ENCODE results near the gene PFKL. TPM values are rescaled to one million over a fixed set of nuclear protein-coding genes. Genes with fewer than 3 reads are reported as not detected.

The PFKL gene
- total and polyA plus RNA-seq, 2 of the 8 experiments (the other 6 are each of a cell fraction or from before 2014, with no cell fraction given): 80.2 to 82.3 TPM

GRCh38 chr21:44356636-44357035 is 56.8 kb downstream of the PFKL start:
- no peak overlapping the region for H2AK5ac ChIP-seq (ENCODE audit: low read depth, low read length)
- no peak overlapping the region for H4K8ac ChIP-seq (ENCODE audit: extremely low read depth, insufficient read depth, low read length)
- H3K23ac ChIP-seq (ENCODE audit: insufficient read length): no peak overlapping the region
- FAIRE-seq (no peak), DNase-seq (ENCODE audit: low read depth in 1 of 2, low spot score in 2 of 2) (no peak)
- no peak overlapping the region for H2BK5ac ChIP-seq (ENCODE audit: low read depth, low read length)
- no peak overlapping the region for H2BK12ac ChIP-seq (ENCODE audit: low read depth, low read length)
- no peak overlapping the region for H3K18ac ChIP-seq (ENCODE audit: extremely low read depth, low read length)
- no peaks in the 10 kb centered on the region for H3K79me1 ChIP-seq (ENCODE audit: low read depth, low read length)
- H3K9me3 ChIP-seq (ENCODE audit: insufficient read depth in 2 of 2, low read depth in 1 of 2, low read length in 1 of 2): no peaks in the 10 kb centered on the region
- ChIA-PET POLR2A (ENCODE audit: partially characterized antibody) (no interaction called here), CTCF (ENCODE audit: partially characterized antibody) (no interaction called here)
- no peaks in the 10 kb centered on the region for H4K20me1 ChIP-seq (replicated peaks in 1 of 2; ENCODE audit: control insufficient read depth in 1 of 2, insufficient read depth in 2 of 2, low read length in 2 of 2)
- no peaks in the 10 kb centered on the region for H3K36me3 ChIP-seq (ENCODE audit: control insufficient read depth in 2 of 4, insufficient read depth in 4 of 4, low read length in 3 of 4)
- H4K5ac ChIP-seq (ENCODE audit: insufficient read length, low read depth, low read length): no peak overlapping the region
- no peak overlapping the region for H2AFZ ChIP-seq (ENCODE audit: low read length)
- no peak overlapping the region for H3K4me3 ChIP-seq (ENCODE audit: extremely low read depth in 1 of 4, insufficient read depth in 2 of 4, low read depth in 3 of 4, low read length in 4 of 4)
- H3K23me2 ChIP-seq (ENCODE audit: low read depth, low read length): no peaks in the 10 kb centered on the region
- H2BK20ac ChIP-seq (ENCODE audit: low read length): no peak overlapping the region
- no peak overlapping the region for H2BK15ac ChIP-seq (ENCODE audit: low read length)
- no peak overlapping the region for H4K91ac ChIP-seq (replicated peaks; ENCODE audit: insufficient read length, low read length)
- H3K27ac ChIP-seq (ENCODE audit: low read depth, low read length): no peak overlapping the region
- no peaks in the 10 kb centered on the region for H3K4me1 ChIP-seq (replicated peaks in 1 of 4; ENCODE audit: control insufficient read depth in 3 of 4, insufficient read depth in 4 of 4, low read length in 3 of 4)
- H3K27me3 ChIP-seq (replicated peaks in 1 of 4; ENCODE audit: control insufficient read depth in 3 of 4, extremely low read depth in 1 of 4, insufficient read depth in 3 of 4, low read length in 3 of 4): peaks cover 0 to 10% (median 2%) of the 10 kb centered on the region in 4 experiments; a peak in 4 of 7 replicates
- H3K4ac ChIP-seq (replicated peaks; ENCODE audit: insufficient read length, low read depth, low read length): no peak overlapping the region
- WGBS, 2 experiments (ENCODE audit: extremely low coverage in 1 of 2, insufficient coverage in 1 of 2, insufficient read length in 1 of 2, insufficient replicate concordance in 2 of 2, low coverage in 1 of 2, low lambda C conversion rate in 2 of 2, missing lambda C conversion rate in 1 of 2): 94% methylated on average over 6 of the region's 6 CpGs; no CpG with 5 or more reads in 1 of the 2 experiments
- no peak overlapping the region for H3K9ac ChIP-seq (replicated peaks in 1 of 4; ENCODE audit: extremely low read depth in 1 of 4, low read depth in 3 of 4, low read length in 3 of 4)
- H3K14ac ChIP-seq (ENCODE audit: insufficient read length): no peak overlapping the region
- H3K56ac ChIP-seq (replicated peaks; ENCODE audit: insufficient read length, low read depth, low read length): no peak overlapping the region
- no peak overlapping the region for H2BK120ac ChIP-seq (replicated peaks; ENCODE audit: low read depth, low read length)
- no peak overlapping the region for H3K4me2 ChIP-seq (ENCODE audit: insufficient read depth in 1 of 2, low read depth in 2 of 2, low read length in 2 of 2)
- no peaks in the 10 kb centered on the region for H3K79me2 ChIP-seq (ENCODE audit: control insufficient read depth in 1 of 2, insufficient read depth in 2 of 2, low read length in 2 of 2)
- TF ChIP-seq JUN (IDR thresholded peaks at IDR 0.05; ENCODE audit: low read depth, low read length): no peak
- no peak for TF ChIP-seq KDM5A (IDR thresholded peaks at IDR 0.05; ENCODE audit: low read length)
- TF ChIP-seq HDAC6 (IDR thresholded peaks at IDR 0.05; ENCODE audit: low read depth, low read length): no peak
- no peak for TF ChIP-seq TCF12 (IDR thresholded peaks at IDR 0.05; ENCODE audit: low read depth, low read length)
- TF ChIP-seq TAF1 (IDR thresholded peaks at IDR 0.05; ENCODE audit: low read depth, low read length): no peak
- TF ChIP-seq SP2 (IDR thresholded peaks at IDR 0.05; ENCODE audit: low read length): no peak
- TF ChIP-seq SIN3A (conservative IDR thresholded peaks at IDR 0.05 in 1 of 2, IDR thresholded peaks at IDR 0.05 in 1 of 2; ENCODE audit: low read depth in 1 of 2, low read length in 2 of 2): no peak
- TF ChIP-seq CBX5 (IDR thresholded peaks at IDR 0.05; ENCODE audit: low read depth, low read length): no peak
- TF ChIP-seq, protein P1, sequence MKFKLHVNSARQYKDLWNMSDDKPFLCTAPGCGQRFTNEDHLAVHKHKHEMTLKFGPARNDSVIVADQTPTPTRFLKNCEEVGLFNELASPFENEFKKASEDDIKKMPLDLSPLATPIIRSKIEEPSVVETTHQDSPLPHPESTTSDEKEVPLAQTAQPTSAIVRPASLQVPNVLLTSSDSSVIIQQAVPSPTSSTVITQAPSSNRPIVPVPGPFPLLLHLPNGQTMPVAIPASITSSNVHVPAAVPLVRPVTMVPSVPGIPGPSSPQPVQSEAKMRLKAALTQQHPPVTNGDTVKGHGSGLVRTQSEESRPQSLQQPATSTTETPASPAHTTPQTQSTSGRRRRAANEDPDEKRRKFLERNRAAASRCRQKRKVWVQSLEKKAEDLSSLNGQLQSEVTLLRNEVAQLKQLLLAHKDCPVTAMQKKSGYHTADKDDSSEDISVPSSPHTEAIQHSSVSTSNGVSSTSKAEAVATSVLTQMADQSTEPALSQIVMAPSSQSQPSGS (IDR thresholded peaks at IDR 0.05; ENCODE audit: low read length): no peak
- no peak for TF ChIP-seq RAD21 (IDR thresholded peaks at IDR 0.05 in 1 of 2, conservative IDR thresholded peaks at IDR 0.05 in 1 of 2; ENCODE audit: low read depth in 2 of 2, low read length in 2 of 2)
- TF ChIP-seq YY1 (IDR thresholded peaks at IDR 0.05; ENCODE audit: low read depth, low read length): no peak
- no peak for TF ChIP-seq NANOG (IDR thresholded peaks at IDR 0.05; ENCODE audit: insufficient read depth, low read depth, low read length, poor library complexity, severe bottlenecking)
- no peak for TF ChIP-seq RBBP5 (IDR thresholded peaks at IDR 0.05; ENCODE audit: borderline replicate concordance, low read depth, low read length)

All from H1 (cell line).